Activated CD4-positive, alpha-beta T cell treated with anti-CD3 and anti-CD28 coated beads for 24 hours (primary cell): ENCODE results near the gene TEPSIN.

Source experiments
- DNase-seq, 2 donors: peaks; one replicate each; pipeline ENCODE4 v3.0.0-alpha.2; 2020; ENCODE audit warnings: low read depth in 2 of 2

Gene TEPSIN

DNA sequence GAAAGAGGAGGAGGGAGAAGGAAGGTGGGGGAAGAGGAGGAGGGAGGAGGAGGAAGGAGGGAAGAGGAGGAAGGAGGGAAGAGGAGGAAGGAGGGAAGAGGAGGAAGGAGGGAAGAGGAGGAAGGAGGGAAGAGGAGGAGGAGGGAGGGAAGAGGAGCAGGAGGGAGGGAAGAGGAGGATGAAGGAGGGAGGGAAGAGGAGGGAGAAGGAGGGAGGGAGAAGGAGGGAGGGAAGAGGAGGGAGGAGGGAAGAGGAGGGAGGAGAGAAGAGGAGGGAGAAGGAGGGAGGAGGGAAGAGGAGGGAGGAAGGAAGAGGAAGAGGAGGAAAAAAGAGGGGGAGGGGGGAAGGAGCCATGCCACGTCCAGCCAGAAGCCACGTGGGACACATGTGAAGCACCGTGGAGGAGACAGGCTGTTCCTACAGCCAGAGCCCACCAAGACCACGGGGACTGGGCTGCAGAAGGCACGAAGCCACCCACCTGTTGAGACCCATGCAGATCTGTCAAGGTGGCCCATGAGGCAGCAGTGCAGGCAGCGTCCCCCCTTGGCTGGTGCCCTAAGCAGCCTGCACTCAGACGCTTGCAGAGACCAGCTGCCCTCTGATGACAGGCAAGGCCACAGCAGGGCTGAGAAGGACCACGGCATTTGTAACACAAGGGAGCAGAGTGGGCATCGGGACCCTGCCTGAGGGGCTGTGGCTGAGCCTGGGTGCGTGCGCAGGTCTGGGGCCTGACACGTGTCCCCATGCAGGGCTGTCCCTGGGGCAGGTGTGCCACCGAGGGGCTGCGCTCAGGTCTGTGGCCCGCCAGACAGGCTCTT is 10.6 kb upstream of the TEPSIN start:
- DNase-seq, result no peak

DNA sequence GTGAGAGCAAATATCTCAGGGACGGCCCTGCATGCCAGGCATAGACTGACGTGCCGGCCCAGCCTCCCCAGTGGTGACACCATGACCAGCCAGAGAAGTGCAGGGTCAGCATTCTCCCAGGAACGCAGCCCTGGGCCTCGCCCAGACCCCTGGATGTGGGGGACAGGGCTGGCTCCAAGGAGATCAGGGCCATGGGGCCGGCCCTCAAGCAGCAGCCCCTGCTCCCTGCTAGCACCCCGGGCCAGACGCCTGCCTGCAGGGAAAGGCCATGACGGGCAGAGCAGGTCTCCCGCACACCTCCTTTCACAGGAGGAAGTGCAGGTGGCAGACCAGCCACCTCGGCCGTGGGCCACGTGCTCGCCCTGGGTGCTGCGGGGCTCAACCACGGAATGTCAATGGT is 9.8 kb upstream of the TEPSIN start:
- no peak for DNase-seq

GRCh38 chr17:81247339-81247990 is 8.6 kb upstream of the TEPSIN start:
- no peak for DNase-seq

GRCh38 chr17:81246679-81247338 is 8.0 kb upstream of the TEPSIN start:
- no peak for DNase-seq

DNA sequence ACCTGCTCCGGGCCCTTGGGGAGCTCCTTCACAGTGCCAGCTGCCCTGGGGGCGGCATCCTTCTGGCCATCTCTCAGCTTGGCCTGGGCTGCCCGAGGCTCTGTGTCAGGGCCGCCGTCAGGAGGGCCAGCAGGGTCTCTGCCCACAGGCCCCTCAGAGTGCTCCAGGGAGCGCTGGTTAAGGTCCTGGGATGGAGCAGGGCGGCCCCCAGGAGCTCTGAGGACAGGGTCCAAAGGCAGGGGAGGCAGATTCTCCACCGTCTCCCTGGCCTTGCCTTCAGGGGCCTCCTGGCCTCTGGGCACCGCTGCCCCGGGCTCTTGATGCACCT is 7.5 kb upstream of the TEPSIN start:
- DNase-seq, result no peak

- DNase-seq, result no peak
Measured at GRCh38 chr17:81245665-81246342, 6.9 kb upstream of the TEPSIN start.

DNA sequence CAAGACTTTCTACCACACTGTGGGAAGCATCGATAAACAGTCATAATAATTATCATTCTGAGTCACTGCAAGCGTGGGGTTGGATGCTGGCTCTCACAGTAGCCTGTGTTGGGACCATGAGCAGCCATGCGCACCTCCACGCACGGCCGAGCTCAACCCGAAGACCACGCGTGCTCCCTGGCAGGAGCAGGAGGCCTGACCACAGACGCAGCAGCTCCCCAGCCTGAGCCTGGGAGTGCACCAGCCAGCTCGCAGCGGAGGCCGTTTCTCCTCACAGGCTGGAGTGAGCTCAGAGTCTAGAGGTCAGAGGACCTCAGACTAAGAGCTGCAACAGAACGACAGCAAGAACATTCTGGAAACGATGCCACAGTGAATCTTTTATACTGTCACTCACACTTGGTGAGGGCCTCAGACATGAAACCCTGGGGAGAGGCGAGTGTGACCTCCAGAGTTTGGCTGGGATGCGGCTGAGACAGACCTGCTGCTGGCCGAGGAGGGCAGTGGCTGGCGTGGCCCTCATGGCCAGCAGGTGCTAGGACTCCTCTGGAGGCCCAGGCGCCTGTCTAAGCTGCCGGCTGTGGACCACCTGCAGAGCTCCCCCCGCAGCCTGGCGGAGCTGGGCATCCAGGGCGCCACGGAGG is 6.3 kb upstream of the TEPSIN start:
- DNase-seq, result no peak

DNA sequence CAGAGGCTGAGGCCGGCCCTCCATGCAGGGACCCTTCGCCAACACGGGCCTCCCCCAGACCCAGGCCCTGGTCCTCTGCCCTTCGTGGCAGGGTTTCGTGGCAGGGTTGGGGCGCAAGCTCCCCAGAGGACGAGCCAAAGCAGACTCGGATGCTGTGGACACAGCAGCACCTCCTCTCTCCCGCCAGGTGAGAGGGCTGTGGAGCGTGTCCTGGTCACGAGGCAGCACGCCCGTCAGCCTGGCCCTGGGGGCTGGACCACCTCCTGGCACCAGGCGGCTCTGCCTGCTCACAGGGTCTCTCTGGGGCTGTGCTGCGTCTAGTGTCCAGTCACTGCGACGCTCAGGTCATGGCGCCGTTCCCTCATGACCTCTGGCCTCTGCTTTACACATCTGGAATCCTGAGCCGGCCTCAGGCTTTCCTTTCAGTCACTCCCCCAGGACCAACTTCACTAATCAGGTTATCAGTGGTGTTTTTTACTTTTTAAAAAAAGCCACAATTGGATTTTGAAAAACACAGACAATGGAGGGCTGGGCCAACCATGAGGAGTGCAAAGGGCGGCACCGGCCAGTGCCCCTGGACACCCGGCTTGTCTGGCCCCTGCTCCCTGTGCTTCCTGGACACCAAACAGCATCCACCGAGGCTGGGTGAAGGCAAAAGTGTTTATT is 5.6 kb upstream of the TEPSIN start:
- DNase-seq, result no peak

DNA sequence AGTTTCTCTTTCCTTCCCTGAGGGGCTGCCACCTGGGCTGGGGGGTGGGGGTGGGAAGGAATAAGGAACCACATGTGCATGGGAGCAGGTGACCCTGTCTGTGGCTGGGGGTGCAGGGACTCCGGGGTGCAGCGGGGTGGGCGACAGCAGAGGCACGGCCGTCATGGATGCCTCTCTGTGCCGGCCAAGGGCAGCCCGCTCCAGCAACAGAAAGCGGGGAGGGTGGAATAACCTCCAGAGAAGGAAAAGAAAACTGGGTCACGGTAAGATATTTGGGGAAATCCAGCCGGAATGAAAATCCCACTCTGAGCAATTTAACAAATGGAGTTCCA is 4.4 kb upstream of the TEPSIN start:
- DNase-seq, result no peak

DNA sequence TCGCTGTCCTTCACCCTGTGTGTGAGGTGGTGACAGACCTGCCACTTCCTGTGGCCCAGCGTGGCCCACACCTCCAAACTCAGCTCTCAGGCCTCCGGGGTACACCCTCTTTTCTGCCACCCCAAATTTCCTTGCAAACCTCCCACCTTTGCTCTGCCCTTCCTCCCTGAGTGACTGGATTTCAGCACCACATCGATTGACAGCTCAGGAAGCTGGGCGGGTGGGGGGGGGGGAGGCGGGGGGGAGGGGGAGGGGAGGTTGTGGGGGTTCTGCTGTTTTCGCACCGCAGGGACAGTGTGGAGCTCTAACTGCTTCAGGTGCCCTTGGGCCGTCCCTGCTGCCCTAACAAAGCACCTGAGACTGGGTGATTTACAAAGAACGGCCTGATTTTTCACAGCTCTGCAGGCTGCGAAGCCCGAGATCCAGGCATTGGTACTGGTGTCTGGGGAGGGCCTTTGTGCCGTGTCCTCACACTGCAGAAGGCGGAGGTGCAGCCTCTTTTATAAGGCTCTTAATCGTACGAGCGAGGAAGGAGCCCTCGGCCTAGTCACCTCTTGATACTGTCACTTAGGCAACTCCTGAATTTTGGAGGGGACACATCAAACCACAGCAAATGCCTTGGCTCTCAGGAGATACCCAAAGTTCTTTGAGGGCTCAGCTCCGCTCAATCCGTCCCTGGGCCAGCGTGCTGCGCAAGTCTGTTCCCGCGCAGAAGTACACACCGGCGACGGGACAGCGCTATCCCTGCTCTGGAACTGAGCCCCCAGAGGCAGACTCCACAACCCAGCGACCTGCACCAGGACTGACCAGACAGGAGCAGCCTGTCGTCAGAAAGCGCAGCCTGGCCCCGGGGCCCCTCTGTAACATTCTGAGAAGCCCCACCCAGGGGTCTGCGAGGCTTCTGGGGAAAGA is 3.8 kb upstream of the TEPSIN start:
- no peak for DNase-seq

DNA sequence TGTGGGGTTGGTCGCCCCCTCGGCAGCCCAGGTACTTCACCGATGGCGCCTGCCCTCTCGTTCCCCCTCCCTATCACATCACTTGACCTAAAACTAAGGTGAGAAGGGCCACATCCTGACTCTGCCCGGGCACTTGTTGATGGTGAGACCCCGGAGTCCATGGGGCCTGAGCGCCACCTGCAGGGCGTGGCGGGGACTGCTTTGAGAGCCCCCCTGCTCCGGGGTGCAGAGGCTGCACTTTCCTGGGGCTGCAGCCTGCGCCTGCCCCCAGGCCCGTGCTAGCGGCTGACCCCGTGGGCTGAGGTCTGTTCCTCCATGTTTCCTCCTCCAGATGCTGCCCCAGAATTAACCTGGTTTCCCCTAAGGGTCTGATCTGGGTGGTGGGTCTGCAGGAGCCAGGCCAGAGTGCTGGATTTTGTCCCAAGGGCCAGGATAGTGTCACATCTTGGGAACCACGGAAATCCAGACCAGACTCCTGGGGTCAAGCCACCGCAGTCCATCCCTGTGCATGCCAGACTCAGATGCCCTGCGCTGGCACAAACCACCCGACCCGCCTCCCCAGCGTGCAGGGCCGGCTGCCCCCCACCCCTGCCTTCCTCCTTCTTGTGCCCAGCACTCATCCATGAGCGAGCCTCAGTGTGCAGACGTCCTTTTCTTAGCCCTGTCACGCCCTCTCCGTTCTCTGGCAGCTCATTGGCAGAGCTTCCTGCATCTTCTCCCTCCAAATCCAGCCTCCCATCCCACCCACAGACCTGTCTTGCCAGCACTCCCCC is 3.0 kb upstream of the TEPSIN start:
- DNase-seq, result peak; percentile 36 to 42

- no peak for DNase-seq
Measured at GRCh38 chr17:81241203-81241602, 2.3 kb upstream of the TEPSIN start.

GRCh38 chr17:81240761-81241160 is 1.9 kb upstream of the TEPSIN start:
- DNase-seq, result no peak

GRCh38 chr17:81239714-81240555 is 1.1 kb upstream of the TEPSIN start:
- peak; percentile 29 to 33 for DNase-seq

- no peak for DNase-seq
Measured at GRCh38 chr17:81238490-81238814, 403 bp downstream of the TEPSIN start.

- DNase-seq, result no peak
Measured at GRCh38 chr17:81237591-81238489, 1.0 kb downstream of the TEPSIN start.

DNA sequence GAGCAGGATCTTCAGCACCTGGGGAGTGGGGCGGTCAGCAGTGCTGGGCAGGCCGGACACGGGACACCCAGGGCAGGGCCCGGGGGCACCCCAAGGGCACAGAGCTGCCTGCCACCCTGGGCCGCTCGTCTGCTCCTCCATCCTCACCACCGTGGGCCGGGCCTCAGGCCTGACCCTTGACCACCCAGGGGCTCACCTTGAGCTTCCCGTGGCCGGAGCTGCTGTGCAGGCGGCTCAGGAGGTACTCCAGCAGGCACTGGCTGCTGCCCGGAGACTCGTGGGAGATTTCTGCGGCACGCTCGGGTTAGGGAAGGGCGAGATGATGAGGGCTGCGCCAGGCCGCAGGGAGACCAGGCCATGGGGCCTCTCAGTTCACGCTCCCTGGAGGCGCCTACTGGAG is 2.1 kb downstream of the TEPSIN start:
- DNase-seq, result no peak
